GM18873 (cell line): ENCODE data around the gene SAP30BP.

Source experiments
- ATAC-seq: cut with Tn5 transposase; IDR thresholded peaks from one replicate; pipeline ENCODE4 v1.9.1; 2021; ENCODE audit warnings: mild to moderate bottlenecking, moderate library complexity, moderate number of reproducible peaks; ENCODE audit not compliant: unreplicated experiment, low FRiP score

Gene SAP30BP

DNA sequence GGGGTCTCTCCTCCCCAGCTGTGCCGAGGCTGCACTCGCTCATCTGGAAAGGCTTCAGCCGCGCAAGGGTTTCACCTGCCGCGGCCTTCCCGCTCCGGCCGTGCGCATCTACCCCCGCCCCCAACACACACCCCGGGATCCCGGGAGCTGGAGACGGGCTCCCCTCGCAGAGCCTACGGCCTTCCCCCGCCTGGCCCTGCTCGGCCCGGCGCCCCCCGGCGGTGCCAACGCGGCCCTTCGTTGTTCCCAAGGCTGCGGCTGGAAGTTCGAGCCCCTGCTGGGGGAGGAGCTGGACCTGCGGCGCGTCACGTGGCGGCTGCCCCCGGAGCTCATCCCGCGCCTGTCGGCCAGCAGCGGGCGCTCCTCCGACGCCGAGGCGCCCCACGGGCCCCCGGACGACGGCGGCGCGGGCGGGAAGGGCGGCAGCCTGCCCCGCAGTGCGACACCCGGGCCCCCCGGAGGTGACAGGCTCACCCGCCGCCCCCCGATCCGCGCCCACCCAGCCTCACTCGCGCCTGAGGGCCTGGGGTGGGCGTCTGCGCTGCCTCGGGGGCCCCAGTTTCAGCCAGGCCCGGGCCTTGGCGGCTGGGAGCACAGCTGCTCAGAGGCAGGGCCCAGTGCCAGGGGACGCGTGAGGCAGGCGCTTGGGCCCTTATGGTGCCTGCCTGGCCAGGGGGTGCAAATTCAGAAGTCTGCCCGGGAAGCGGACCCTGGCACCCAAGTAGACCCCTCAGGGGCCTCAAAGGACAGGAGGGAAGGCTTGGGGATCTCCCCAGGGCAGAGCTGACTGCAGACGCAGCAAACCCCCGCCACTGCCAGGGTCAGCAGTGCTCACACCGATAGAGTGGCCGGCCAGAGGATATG, 86.6 kb downstream of the SAP30BP start:
- ATAC-seq, result no peak

GRCh38 chr17:75754378-75755204, 87.5 kb downstream of the SAP30BP start:
- ATAC-seq, result no peak

GRCh38 chr17:75755205-75755901, 88.2 kb downstream of the SAP30BP start:
- no peak for ATAC-seq

- ATAC-seq, result no peak
These were observed 88.9 kb downstream of the SAP30BP start for GRCh38 chr17:75755990-75756389.

GRCh38 chr17:75756451-75757085, 89.4 kb downstream of the SAP30BP start:
- no peak for ATAC-seq

- no peak for ATAC-seq
These were observed 90.0 kb downstream of the SAP30BP start for GRCh38 chr17:75757086-75757681.
